GM12865 (cell line): ENCODE results near the gene TMPRSS11E.

Source experiments
- DNase-seq: peaks from one replicate; pipeline ENCODE4 v3.0.0; 2010; ENCODE audit warnings: low read depth
- H3K4me3 ChIP-seq: 2 replicates; pipeline ENCODE4 v1.5.1; 2011; ENCODE audit warnings: mild to moderate bottlenecking, low read depth, low read length, control low read depth
- CTCF ChIP-seq: IDR thresholded peaks from 2 replicates; pipeline ENCODE4 v1.5.1; 2011; ENCODE audit warnings: low read length, control low read depth, low read depth, inconsistent platforms; ENCODE audit not compliant: insufficient read depth; ENCODE audit errors: missing control alignments

The TMPRSS11E gene

GRCh38 chr4:68433582-68433981 is 13.7 kb upstream of the TMPRSS11E start:
- no peak overlapping the region for H3K4me3 ChIP-seq
- DNase-seq, result no peak
- no peak for TF ChIP-seq CTCF

GRCh38 chr4:68434277-68434676 is 13.0 kb upstream of the TMPRSS11E start:
- no peak overlapping the region for H3K4me3 ChIP-seq
- TF ChIP-seq CTCF, result no peak
- no peak for DNase-seq

- TF ChIP-seq CTCF, result no peak
- no peak overlapping the region for H3K4me3 ChIP-seq
- no peak for DNase-seq
Observed at GRCh38 chr4:68434836-68435235, 12.4 kb upstream of the TMPRSS11E start.

- no peak for DNase-seq
- no peak for TF ChIP-seq CTCF
- no peak overlapping the region for H3K4me3 ChIP-seq
Observed at GRCh38 chr4:68445111-68445510, 2.2 kb upstream of the TMPRSS11E start.

GRCh38 chr4:68451246-68452211 is 4.3 kb downstream of the TMPRSS11E start:
- TF ChIP-seq CTCF, result no peak
- peak; percentile 13 for DNase-seq
- no peak overlapping the region for H3K4me3 ChIP-seq

GRCh38 chr4:68460085-68460484 is 12.8 kb downstream of the TMPRSS11E start:
- no peak overlapping the region for H3K4me3 ChIP-seq
- TF ChIP-seq CTCF, result no peak
- DNase-seq, result no peak
